Activated CD4-positive, alpha-beta T cell treated with anti-CD3 and anti-CD28 coated beads, Interleukin-2, amount 10 ng/mL, durations not matched to agents 7 days and 5 days (primary cell): ENCODE measurements around the gene LRIG1. TPM values are rescaled to one million over a fixed set of nuclear protein-coding genes. Genes with fewer than 3 reads are reported as not detected.

ENCODE experiments used
- CTCF ChIA-PET: fragments of 350-600 bp; sonication (Branson Sonifier 250); formaldehyde crosslinking; loops from one replicate; lab custom pipeline; 2021; ENCODE audit warnings: antibody characterized with exemption; lab: Charles Lee
- POLR2A ChIA-PET: fragments of 350-600 bp; sonication (Branson Sonifier 250); formaldehyde crosslinking; loops from one replicate; lab custom pipeline; 2021; ENCODE audit warnings: antibody characterized with exemption; lab: Charles Lee
- DNase-seq: peaks from one replicate; pipeline ENCODE4 v3.0.0-alpha.2; 2020
- H3K27ac Mint-ChIP-seq: one replicate; pipeline ENCODE4 v1.8.0; 2021; ENCODE audit warnings: mild to moderate bottlenecking, moderate library complexity, mixed read lengths
- H3K27me3 Mint-ChIP-seq: one replicate; pipeline ENCODE4 v1.8.0; 2021; ENCODE audit warnings: mixed read lengths
- H3K36me3 Mint-ChIP-seq: one replicate; pipeline ENCODE4 v1.8.0; 2021; ENCODE audit warnings: low read depth, mixed read lengths
- H3K4me1 Mint-ChIP-seq: one replicate; pipeline ENCODE4 v1.8.0; 2021; ENCODE audit warnings: mixed read lengths
- H3K4me3 Mint-ChIP-seq: one replicate; pipeline ENCODE4 v1.8.0; 2021; ENCODE audit warnings: mild to moderate bottlenecking, moderate library complexity, mixed read lengths
- H3K9me3 Mint-ChIP-seq: one replicate; pipeline ENCODE4 v1.8.0; 2021; ENCODE audit warnings: mixed read lengths
- total RNA-seq, 2 experiments: library from RNA; stranded (reverse); gene quantifications; one replicate each; pipeline ENCODE4 v1.2.3, GENCODE V29; 2021

LRIG1 gene, protein sequence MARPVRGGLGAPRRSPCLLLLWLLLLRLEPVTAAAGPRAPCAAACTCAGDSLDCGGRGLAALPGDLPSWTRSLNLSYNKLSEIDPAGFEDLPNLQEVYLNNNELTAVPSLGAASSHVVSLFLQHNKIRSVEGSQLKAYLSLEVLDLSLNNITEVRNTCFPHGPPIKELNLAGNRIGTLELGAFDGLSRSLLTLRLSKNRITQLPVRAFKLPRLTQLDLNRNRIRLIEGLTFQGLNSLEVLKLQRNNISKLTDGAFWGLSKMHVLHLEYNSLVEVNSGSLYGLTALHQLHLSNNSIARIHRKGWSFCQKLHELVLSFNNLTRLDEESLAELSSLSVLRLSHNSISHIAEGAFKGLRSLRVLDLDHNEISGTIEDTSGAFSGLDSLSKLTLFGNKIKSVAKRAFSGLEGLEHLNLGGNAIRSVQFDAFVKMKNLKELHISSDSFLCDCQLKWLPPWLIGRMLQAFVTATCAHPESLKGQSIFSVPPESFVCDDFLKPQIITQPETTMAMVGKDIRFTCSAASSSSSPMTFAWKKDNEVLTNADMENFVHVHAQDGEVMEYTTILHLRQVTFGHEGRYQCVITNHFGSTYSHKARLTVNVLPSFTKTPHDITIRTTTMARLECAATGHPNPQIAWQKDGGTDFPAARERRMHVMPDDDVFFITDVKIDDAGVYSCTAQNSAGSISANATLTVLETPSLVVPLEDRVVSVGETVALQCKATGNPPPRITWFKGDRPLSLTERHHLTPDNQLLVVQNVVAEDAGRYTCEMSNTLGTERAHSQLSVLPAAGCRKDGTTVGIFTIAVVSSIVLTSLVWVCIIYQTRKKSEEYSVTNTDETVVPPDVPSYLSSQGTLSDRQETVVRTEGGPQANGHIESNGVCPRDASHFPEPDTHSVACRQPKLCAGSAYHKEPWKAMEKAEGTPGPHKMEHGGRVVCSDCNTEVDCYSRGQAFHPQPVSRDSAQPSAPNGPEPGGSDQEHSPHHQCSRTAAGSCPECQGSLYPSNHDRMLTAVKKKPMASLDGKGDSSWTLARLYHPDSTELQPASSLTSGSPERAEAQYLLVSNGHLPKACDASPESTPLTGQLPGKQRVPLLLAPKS
- 10 to 100 TPM; 26.1 to 26.4 TPM for total RNA-seq

DNA sequence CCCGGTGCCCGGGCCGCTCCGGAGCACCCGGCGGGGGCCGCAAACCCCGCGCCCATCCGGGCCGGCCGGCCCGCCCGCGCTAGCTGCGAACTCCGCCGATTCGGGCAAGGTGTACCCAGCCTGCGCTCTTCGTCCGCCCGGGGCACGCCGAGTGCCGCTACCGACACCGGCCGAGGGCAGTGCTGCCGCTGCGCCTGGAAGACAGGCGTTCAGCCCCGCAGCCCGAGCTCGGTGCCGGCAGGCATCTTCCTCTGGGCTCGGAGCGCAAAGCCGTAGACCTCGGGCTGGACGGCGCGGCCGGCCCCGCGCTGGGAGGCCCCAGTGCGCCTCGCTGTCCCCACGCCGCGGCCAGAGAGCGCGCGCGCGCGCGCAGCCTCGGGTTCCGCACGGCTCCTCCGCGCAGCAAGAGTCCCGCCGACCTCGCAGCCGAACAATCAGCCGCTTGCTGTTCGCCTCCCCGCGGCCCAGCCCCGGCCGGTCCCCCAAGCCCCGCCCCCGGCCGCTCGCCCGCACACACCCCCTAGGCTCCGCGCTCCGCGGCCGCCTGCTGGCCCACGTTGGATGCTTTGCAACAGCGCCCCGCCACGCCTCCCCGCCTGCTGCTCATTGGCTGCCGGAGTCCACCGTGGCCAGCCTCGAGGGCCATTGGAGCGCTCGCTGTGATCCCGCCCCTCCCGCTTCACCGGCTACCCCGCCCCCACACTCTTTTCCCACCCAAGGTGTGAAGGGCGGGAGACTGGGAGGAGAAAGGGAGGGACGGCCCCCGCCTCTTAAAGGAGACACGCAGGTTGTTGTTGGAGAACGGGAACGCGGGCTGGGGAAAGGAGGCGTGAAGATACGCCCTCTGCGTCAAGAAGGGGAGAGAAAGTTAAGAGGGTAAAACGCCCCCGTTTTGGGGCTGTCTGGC, at the start of gene LRIG1:
Gene LRIG1 (minus strand): TSS at position 447 of the 907 bp plus-strand sequence. CDS start 615 bp downstream, outside the sequence.
- Mint-ChIP-seq H3K9me3 (no peaks in the 10 kb centered on the region), H3K27me3 (peaks cover 37% of the 10 kb centered on the region), H3K27ac (peak within 1 kb of the TSS; percentile 92), H3K36me3 (peaks cover 3% of the 10 kb centered on the region), H3K4me3 (peak within 1 kb of the TSS; percentile 92), H3K4me1 (peaks cover 61% of the 10 kb centered on the region)
- ChIA-PET POLR2A (no interaction called here), CTCF (interaction anchor here (1.1 kb wide), 2 partner anchors 10 to 31 kb away, joined by 3 to 5 read pairs; no protein-coding TSS in a partner anchor)
- DNase-seq, result peak; percentile 98

DNA sequence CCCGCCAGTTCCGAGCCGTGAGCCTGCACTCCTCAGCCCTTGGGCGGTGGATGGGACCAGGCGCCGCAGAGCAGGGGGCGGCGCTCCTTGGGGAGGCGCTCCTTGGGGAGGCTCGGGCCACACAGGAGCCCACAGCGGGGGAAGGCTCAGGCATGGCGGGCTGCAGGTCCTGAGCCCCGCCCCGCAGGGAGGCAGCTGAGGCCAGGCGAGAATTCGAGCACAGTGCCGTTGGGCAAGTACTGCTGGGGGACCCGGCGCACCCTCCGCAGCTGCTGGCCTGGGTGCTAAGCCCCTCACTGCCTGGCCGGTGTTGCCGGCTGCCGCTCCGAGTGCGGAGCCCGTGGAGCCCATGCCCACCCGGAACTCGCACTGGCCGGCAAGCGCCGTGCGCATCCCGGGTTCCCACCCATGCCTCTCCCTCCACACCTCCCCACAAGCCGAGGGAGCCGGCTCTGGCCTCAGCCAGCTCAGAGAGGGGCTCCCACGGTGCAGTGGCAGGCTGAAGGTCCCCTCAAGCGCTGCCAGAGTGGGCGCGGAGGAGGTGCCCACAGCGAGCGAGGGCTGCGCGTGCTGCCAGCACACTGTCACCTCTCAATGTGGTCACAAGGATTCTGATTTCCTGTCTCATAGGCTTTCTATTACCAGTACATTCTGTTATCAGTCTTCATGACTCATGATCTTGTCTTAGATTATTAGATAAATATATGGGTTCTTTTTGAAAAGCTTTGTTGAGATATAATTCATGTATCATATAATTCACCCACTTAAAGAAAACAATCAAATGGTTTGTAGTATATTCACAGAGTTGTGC, 44.0 kb upstream of the LRIG1 start:
- POLR2A ChIA-PET, result no interaction called here

DNA sequence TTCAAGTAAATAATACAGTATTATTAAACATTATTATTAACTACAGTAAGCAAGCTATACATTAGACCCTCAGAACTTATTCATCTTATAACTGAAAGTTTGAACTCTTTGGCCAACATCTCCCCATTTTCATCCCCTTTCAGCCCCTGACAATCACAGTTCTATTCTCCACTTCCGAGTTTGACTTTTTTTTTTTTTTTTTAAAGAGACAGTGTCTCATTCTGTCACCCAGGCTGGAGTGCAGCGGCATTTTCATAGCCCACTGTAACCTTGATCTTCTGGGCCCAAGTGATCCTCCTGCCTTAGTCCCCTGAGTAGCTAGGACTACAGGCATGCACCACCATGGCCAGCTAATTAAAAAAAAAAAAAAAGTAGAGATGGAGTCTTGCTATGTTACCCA, 41.3 kb upstream of the LRIG1 start:
- DNase-seq, result no peak
- ChIA-PET CTCF (interaction anchor here (0.6 to 0.7 kb wide), 2 partner anchors 39 to 1952 kb away, joined by 3 to 4 read pairs; no protein-coding TSS in a partner anchor), POLR2A (no interaction called here)
- Mint-ChIP-seq H3K4me3 (no peak overlapping the region), H3K36me3 (peaks cover 1% of the 10 kb centered on the region), H3K27ac (no peak overlapping the region), H3K4me1 (no peaks in the 10 kb centered on the region), H3K9me3 (no peaks in the 10 kb centered on the region), H3K27me3 (no peaks in the 10 kb centered on the region)

More for the DNA sequence above, 44.0 kb upstream of the LRIG1 start:
- Mint-ChIP-seq H3K36me3 (peaks cover 1% of the 10 kb centered on the region), H3K4me1 (no peaks in the 10 kb centered on the region), H3K27me3 (no peaks in the 10 kb centered on the region), H3K4me3 (no peak overlapping the region), H3K9me3 (no peaks in the 10 kb centered on the region), H3K27ac (no peak overlapping the region)
- CTCF ChIA-PET, result interaction anchor here (1.4 kb wide), 1 partner anchor 15 kb away, joined by 3 read pairs; no protein-coding TSS in a partner anchor
- no peak for DNase-seq

DNA sequence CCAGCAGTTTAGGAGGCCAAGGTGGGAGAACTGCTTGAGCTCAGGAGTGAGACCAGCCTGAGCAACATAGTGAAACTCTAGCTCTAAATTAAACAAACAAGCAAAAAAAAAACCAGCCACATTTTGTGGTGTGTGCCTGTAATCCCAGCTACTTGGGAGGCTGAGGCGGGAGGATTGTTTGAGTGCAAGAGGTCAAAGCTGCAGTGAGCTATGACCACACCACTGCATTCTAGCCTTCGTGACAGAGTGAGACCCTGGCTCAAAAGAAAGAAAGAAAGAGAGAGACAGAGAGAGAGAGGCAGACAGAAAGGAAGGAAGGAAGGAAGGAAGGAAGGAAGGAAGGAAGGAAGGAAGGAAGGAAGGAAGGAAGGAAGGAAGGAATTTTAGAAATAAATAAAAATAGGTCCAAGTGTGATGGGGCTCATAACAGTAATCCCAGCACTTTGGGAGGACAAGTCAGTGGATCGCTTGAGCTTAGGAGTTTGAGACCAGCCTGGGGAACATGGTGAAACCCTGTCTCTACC, 38.7 kb upstream of the LRIG1 start:
- ChIA-PET CTCF (interaction anchor here (1.0 kb wide), 1 partner anchor 57 kb away, joined by 4 read pairs; no protein-coding TSS in a partner anchor), POLR2A (no interaction called here)
- Mint-ChIP-seq H3K4me1 (no peaks in the 10 kb centered on the region), H3K27me3 (no peaks in the 10 kb centered on the region), H3K9me3 (no peaks in the 10 kb centered on the region), H3K4me3 (no peak overlapping the region), H3K27ac (no peak overlapping the region), H3K36me3 (peaks cover 1% of the 10 kb centered on the region)
- no peak for DNase-seq

DNA sequence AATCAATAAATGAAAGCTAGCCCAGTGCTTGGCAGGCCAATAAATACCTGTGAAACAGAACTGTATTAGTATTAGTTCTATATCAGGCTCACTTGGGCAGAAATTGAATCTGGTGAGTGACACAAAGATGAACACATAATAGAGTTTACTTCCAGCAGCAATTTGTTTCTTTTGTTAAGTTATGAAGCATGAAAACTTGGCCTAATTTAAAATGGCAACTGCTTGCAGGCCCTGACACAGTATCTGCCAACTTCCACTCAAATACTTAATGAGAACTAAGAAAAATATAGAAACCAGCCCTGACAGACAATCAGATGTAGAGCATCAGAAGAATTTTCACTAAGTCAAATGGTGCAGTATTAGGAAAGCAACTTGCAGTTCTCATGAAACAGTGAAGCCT, 37.6 kb upstream of the LRIG1 start:
- Mint-ChIP-seq H3K36me3 (peaks cover 1% of the 10 kb centered on the region), H3K9me3 (no peaks in the 10 kb centered on the region), H3K4me3 (no peak overlapping the region), H3K4me1 (no peaks in the 10 kb centered on the region), H3K27ac (no peak overlapping the region), H3K27me3 (no peaks in the 10 kb centered on the region)
- no peak for DNase-seq
- CTCF ChIA-PET, result no interaction called here
- POLR2A ChIA-PET, result no interaction called here

DNA sequence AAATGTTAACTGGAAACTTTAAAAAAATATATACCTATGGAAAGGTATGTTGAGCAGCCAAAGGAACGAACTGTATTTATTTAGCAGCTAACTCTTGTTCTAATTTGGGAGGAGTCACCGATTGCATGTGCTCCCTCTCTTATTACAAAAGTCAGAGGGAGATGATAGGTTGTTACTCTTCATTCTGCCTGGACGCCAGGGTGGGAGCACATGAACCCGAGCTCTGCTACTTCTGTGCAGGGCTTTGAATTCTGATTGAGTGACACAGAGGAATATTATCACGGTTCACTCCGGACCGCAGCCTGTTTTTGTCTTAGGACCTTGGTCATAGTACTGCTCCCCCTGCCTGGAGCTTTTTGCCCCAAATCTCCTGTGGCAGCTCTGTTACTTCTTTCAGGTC, 36.9 kb upstream of the LRIG1 start:
- Mint-ChIP-seq H3K4me1 (no peaks in the 10 kb centered on the region), H3K4me3 (no peak overlapping the region), H3K27me3 (no peaks in the 10 kb centered on the region), H3K9me3 (no peaks in the 10 kb centered on the region), H3K36me3 (no peaks in the 10 kb centered on the region), H3K27ac (no peak overlapping the region)
- DNase-seq, result no peak
- CTCF ChIA-PET, result no interaction called here
- POLR2A ChIA-PET, result no interaction called here

DNA sequence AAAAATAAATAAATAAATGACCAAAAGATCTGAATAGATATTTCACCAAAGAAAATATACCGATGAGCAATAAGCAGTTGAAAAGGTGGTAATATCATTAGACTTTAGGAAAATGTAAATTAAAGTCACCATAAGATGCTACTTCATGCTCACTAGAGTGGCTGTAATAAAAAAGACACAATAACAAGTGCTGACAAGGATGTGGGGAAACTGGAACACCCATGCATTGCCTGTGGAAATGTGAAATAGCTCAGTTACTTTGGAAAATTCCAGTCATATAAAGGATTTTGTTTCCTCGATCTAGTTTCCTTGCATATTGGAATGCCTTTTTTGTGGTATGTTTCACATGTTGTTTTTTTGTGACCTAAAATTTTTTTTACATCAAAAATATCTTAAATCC, 36.0 kb upstream of the LRIG1 start:
- no peaks in the 10 kb centered on the region for H3K9me3 Mint-ChIP-seq
- no peaks in the 10 kb centered on the region for H3K4me1 Mint-ChIP-seq
- H3K27me3 Mint-ChIP-seq, result no peaks in the 10 kb centered on the region
- no peak overlapping the region for H3K27ac Mint-ChIP-seq
- no peak for DNase-seq
- ChIA-PET CTCF (no interaction called here), POLR2A (no interaction called here)
- H3K4me3 Mint-ChIP-seq, result no peak overlapping the region
- H3K36me3 Mint-ChIP-seq, result no peaks in the 10 kb centered on the region

DNA sequence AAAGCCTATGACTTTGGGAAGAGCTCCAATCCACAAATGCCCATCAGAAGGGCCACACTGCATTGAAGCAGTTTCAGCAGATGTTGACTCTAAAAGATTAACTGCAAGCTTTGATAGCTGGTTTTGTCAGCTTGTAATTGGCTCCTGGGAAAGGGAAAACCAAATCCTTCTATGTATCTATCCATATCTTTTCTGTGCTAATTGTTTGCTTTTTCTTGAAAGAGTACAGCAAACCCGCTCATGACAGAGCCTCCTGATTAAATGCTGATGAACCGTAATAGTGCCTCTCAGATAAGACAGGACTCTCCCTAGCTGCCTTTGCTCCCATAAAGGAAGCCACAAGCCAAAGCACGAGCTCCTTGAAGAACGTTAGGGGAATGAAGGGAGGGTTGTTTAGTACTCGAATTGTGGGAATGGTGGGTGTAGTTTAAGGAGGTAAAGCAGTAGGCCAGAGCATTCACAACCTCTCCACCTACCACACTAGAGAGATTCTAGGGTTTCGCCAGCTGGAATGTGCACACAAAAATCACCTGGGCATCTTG, 33.6 kb upstream of the LRIG1 start:
- DNase-seq, result no peak
- Mint-ChIP-seq H3K27me3 (no peaks in the 10 kb centered on the region), H3K4me3 (no peak overlapping the region), H3K36me3 (no peaks in the 10 kb centered on the region), H3K27ac (no peak overlapping the region), H3K4me1 (no peaks in the 10 kb centered on the region), H3K9me3 (no peaks in the 10 kb centered on the region)
- ChIA-PET POLR2A (no interaction called here), CTCF (no interaction called here)

DNA sequence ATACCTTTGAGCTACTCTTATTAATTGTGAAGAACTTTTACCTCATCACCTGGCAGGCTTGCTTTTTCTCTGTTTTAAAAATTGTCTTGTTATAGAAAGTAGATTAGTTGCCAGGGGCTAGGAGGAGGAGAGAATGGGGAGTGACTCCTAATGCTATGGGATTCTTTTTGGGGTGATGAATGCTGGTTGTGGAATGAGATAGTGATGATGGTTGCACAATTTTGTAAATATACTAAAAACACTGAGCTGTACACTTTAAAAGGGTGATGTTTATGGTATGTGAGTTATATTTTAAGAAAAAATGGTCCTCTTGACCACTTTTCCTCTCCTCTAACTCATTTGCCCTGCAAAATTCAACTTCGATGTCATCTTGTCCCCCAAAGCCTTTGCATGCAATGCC, 31.8 kb upstream of the LRIG1 start:
- Mint-ChIP-seq H3K9me3 (no peaks in the 10 kb centered on the region), H3K27me3 (no peaks in the 10 kb centered on the region), H3K4me3 (no peak overlapping the region), H3K4me1 (no peaks in the 10 kb centered on the region), H3K27ac (no peak overlapping the region), H3K36me3 (no peaks in the 10 kb centered on the region)
- no peak for DNase-seq
- ChIA-PET CTCF (interaction anchor here (0.6 kb wide), 2 partner anchors 56 to 218 kb away, joined by 3 read pairs; no protein-coding TSS in a partner anchor), POLR2A (interaction anchor here (0.6 kb wide), 1 partner anchor 465 kb away, joined by 6 read pairs; the partner anchor contains the start of gene KBTBD8)

DNA sequence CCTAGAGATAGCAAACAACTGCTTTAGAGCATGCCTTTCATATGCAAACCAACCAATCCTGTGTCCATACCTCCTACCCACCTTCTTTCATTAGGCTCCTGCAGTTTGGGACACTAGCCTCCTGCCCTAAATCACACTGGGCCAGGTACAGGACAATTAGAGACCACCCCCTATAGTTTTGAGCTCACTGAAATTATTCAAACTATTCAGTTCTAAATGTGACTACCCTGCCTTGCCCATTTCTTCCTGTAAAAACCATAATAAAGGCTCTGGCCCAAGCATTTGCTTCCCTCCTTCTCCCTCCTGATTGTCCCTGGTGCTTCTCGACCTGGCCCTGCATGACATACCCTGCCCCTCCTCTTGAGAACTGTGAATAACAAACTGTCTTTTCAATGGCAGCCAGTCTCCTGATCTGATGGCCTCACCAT, 31.4 kb upstream of the LRIG1 start:
- Mint-ChIP-seq H3K27me3 (no peaks in the 10 kb centered on the region), H3K9me3 (no peaks in the 10 kb centered on the region), H3K27ac (no peak overlapping the region), H3K4me3 (no peak overlapping the region), H3K36me3 (no peaks in the 10 kb centered on the region), H3K4me1 (no peaks in the 10 kb centered on the region)
- POLR2A ChIA-PET, result no interaction called here
- DNase-seq, result no peak
- CTCF ChIA-PET, result interaction anchor here (0.6 kb wide), 2 partner anchors 56 to 218 kb away, joined by 3 read pairs; no protein-coding TSS in a partner anchor

DNA sequence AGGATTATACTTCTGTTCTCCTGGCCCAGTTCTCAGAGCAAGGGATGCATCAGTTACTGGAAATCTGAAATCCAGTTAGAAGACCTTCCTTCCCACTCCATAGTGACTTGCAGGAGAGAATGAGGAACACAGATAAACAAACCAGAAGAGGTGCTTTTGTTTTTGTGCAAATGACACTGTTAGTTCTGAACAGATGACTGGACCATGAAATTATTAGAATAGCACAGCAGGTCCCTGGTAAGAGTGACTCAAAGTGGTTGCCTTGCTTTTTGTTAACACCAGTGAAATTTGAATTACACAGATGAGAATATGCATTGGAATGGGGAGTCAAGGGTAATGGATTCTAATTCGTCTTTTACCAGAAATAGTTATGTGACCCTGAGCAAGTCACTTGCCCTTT, 30.4 kb upstream of the LRIG1 start:
- Mint-ChIP-seq H3K27ac (no peak overlapping the region), H3K36me3 (no peaks in the 10 kb centered on the region), H3K27me3 (no peaks in the 10 kb centered on the region), H3K9me3 (no peaks in the 10 kb centered on the region), H3K4me1 (no peaks in the 10 kb centered on the region), H3K4me3 (no peak overlapping the region)
- ChIA-PET POLR2A (no interaction called here), CTCF (no interaction called here)
- DNase-seq, result no peak
